ENCODE data around the gene MAPK11. TPM values are rescaled to one million over a fixed set of nuclear protein-coding genes. Genes with fewer than 3 reads are reported as not detected.
"Not testable (repeated sequence)": the region's sequence is repeated elsewhere in the genome, so short reads cannot be mapped to it uniquely, and the experiment has no call there.

MAPK11 gene
- total RNA-seq, 1 donor from 2014 or later = 10.0 TPM

- DNase-seq (ENCODE audit: missing footprints) (no peak), ATAC-seq (peak; percentile 27)
- intact Hi-C loops (cut with DNase I) = no loop called here
Observed at GRCh38 chr22:50282361-50283155, 12.4 kb upstream of the MAPK11 start.

- intact Hi-C loops (cut with DNase I) = no loop called here
- DNase-seq (ENCODE audit: missing footprints) = no peak
- ATAC-seq = peak; percentile 72
Observed at GRCh38 chr22:50281957-50282356, 11.8 kb upstream of the MAPK11 start.

GRCh38 chr22:50281384-50281760 lies 11.2 kb upstream of the MAPK11 start:
- ATAC-seq = no peak

GRCh38 chr22:50280708-50281383 lies 10.7 kb upstream of the MAPK11 start:
- intact Hi-C loops (cut with DNase I) = no loop called here
- DNase-seq (ENCODE audit: missing footprints) (no peak), ATAC-seq (no peak)

More at GRCh38 chr22:50281384-50281760, 11.2 kb upstream of the MAPK11 start:
- intact Hi-C loops (cut with DNase I) = no loop called here
- no peak for DNase-seq (ENCODE audit: missing footprints)

- DNase-seq (ENCODE audit: missing footprints) (no peak), ATAC-seq (no peak)
- intact Hi-C loops (cut with DNase I) = no loop called here
Observed at GRCh38 chr22:50280022-50280707, 10.0 kb upstream of the MAPK11 start.

- ATAC-seq (no peak), DNase-seq (ENCODE audit: missing footprints) (no peak)
- intact Hi-C loops (cut with DNase I) = no loop called here
Observed at GRCh38 chr22:50278956-50279619, 8.9 kb upstream of the MAPK11 start.

GRCh38 chr22:50278461-50278860 lies 8.3 kb upstream of the MAPK11 start:
- DNase-seq (ENCODE audit: missing footprints) = no peak
- intact Hi-C loops (cut with DNase I) = no loop called here

GRCh38 chr22:50277761-50278160 lies 7.6 kb upstream of the MAPK11 start:
- DNase-seq (ENCODE audit: missing footprints) (no peak), ATAC-seq (no peak)
- intact Hi-C loops (cut with DNase I) = no loop called here

More at GRCh38 chr22:50278461-50278860, 8.3 kb upstream of the MAPK11 start:
- no peak for ATAC-seq

- intact Hi-C loops (cut with DNase I) = loop anchor here (1.0 kb wide), 2 partner anchors 51 to 66 kb away; partner anchors contain the start of gene DENND6B
- peak; percentile 85 for DNase-seq (ENCODE audit: missing footprints)
- peak; percentile 82 for ATAC-seq
Observed at GRCh38 chr22:50276143-50276542, 6.0 kb upstream of the MAPK11 start.

- DNase-seq (ENCODE audit: missing footprints) (no peak), ATAC-seq (no peak)
- intact Hi-C loops (cut with DNase I) = loop anchor here (1.0 kb wide), 2 partner anchors 52 to 67 kb away; partner anchors contain the start of gene DENND6B
Observed at GRCh38 chr22:50275181-50276055, 5.2 kb upstream of the MAPK11 start.

- intact Hi-C loops (cut with DNase I) = loop anchor here (5.0 kb wide), 1 partner anchor 33 kb away; the partner anchor contains the start of gene PLXNB2
- ATAC-seq = no peak
Observed at GRCh38 chr22:50274771-50275170, 4.6 kb upstream of the MAPK11 start.

GRCh38 chr22:50274311-50274710 lies 4.1 kb upstream of the MAPK11 start:
- ATAC-seq (peak; percentile 42), DNase-seq (ENCODE audit: missing footprints) (no peak)
- intact Hi-C loops (cut with DNase I) = loop anchor here (5.0 kb wide), 1 partner anchor 33 kb away; the partner anchor contains the start of gene PLXNB2

More at GRCh38 chr22:50274771-50275170, 4.6 kb upstream of the MAPK11 start:
- DNase-seq (ENCODE audit: missing footprints) = no peak

- intact Hi-C loops (cut with DNase I) = loop anchor here (5.0 kb wide), 1 partner anchor 34 kb away; the partner anchor contains the start of gene PLXNB2
- not testable (repeated sequence) for ATAC-seq; DNase-seq (ENCODE audit: missing footprints)
Observed at GRCh38 chr22:50273781-50274180, 3.6 kb upstream of the MAPK11 start.

- intact Hi-C loops (cut with DNase I) = loop anchor here (5.0 kb wide), 1 partner anchor 34 kb away; the partner anchor contains the start of gene PLXNB2
- not testable (repeated sequence) for ATAC-seq; DNase-seq (ENCODE audit: missing footprints)
Observed at GRCh38 chr22:50273352-50273751, 3.2 kb upstream of the MAPK11 start.

GRCh38 chr22:50272044-50272802 lies 2.0 kb upstream of the MAPK11 start:
- DNase-seq (ENCODE audit: missing footprints) = no peak
- intact Hi-C loops (cut with DNase I) = loop anchor here (5.0 kb wide), 1 partner anchor 35 kb away; the partner anchor contains the start of gene PLXNB2
- ATAC-seq = no peak

GRCh38 chr22:50271519-50271970 lies 1.4 kb upstream of the MAPK11 start:
- intact Hi-C loops (cut with DNase I) = loop anchor here (2.0 to 5.0 kb wide), 2 partner anchors 19 to 36 kb away; partner anchors contain the start of gene PLXNB2
- ATAC-seq = peak; percentile 23
- peak; percentile 82 for DNase-seq (ENCODE audit: missing footprints)

Data from Right ventricle myocardium inferior (tissue), 1 donor.